Measurements from ENCODE around the gene PDLIM5.

Gene PDLIM5

GRCh38 chr4:94530073-94530472 lies 78.3 kb downstream of the PDLIM5 start:
- DNase-seq (ENCODE audit: low read depth), result no peak
- no peak for TF ChIP-seq CTCF (IDR thresholded peaks at IDR 0.05; ENCODE audit: low read depth, low read length, missing control alignments)
- H3K4me3 ChIP-seq (ENCODE audit: low read depth, low read length), result no peak overlapping the region

GRCh38 chr4:94531991-94532789 lies 80.4 kb downstream of the PDLIM5 start:
- TF ChIP-seq CTCF (IDR thresholded peaks at IDR 0.05; ENCODE audit: low read depth, low read length, missing control alignments), result no peak
- DNase-seq (ENCODE audit: low read depth), result no peak

DNA sequence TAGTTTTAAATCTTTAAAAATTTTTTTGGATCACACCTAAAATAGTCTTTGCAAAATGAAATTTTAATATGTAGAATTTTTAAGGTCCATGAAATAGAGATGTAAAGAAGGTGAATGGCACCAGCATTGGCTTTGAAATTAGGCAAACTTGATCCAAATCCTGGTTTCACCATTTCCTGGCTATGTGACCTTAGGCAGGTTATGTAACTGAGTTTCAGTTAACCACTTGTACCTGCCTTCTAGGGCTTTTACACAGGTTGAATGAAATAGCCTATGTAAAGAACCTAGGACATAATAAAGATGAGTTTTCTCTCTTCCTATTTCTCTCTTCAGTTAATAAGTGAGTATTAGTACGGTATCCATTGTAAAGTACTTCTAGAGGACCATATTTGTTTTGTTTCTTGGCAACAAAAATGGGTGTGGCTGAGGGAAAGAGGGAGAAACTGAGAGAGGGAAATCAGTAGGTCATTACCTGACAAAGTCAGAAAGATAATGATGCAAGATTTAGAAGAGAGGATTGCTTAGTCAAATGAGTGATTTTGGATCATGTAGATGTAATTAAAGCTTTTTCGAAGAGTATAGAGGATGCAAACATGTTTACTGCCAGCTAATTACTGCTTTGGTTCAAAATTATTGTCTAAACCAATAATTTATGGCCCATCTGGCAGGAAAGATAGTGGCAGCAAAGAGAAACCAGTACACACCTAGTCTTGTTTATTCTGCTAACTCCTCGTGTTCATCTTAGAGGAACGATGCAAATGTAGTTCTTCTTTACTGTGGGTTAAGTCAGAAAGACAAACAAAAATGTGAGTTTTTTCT lies 81.9 kb downstream of the PDLIM5 start:
- no peak for TF ChIP-seq CTCF (IDR thresholded peaks at IDR 0.05; ENCODE audit: low read depth, low read length, missing control alignments)
- DNase-seq (ENCODE audit: low read depth), result no peak
- H3K4me3 ChIP-seq (ENCODE audit: low read depth, low read length), result no peak overlapping the region; the same call in 1 of the 2 replicates

More at GRCh38 chr4:94531991-94532789, 80.4 kb downstream of the PDLIM5 start:
- H3K4me3 ChIP-seq (ENCODE audit: low read depth, low read length), result no peak overlapping the region

GRCh38 chr4:94534401-94535312 lies 82.9 kb downstream of the PDLIM5 start:
- no peak for TF ChIP-seq CTCF (IDR thresholded peaks at IDR 0.05; ENCODE audit: low read depth, low read length, missing control alignments)
- no peak overlapping the region; the same call in 1 of the 2 replicates for H3K4me3 ChIP-seq (ENCODE audit: low read depth, low read length)
- peak; percentile 47 for DNase-seq (ENCODE audit: low read depth)

DNA sequence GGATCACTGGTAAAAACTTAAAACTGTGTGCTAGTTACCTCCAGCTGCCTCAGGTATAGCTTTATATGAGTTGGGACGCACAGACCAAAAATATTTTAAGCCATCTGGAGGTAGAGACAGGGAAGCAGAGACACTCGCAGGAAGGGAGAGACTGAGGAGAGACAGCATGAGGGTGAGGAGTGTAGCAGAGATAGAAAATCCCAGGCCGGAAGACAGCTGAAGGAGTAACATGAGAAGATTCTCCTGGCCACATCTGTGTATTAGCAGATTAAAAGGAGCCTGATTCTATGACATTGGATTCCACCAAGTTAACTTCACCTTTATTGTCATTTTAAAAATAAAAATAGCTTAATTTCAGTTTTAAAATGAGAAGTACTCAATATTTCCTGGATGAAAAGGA lies 84.3 kb downstream of the PDLIM5 start:
- no peak for TF ChIP-seq CTCF (IDR thresholded peaks at IDR 0.05; ENCODE audit: low read depth, low read length, missing control alignments)
- no peak for DNase-seq (ENCODE audit: low read depth)
- no peak overlapping the region for H3K4me3 ChIP-seq (ENCODE audit: low read depth, low read length)

- DNase-seq (ENCODE audit: low read depth), result no peak
- no peak overlapping the region for H3K4me3 ChIP-seq (ENCODE audit: low read depth, low read length)
- no peak for TF ChIP-seq CTCF (IDR thresholded peaks at IDR 0.05; ENCODE audit: low read depth, low read length, missing control alignments)
Measured at GRCh38 chr4:94536649-94537469, 85.1 kb downstream of the PDLIM5 start.

Data from GM12864 (cell line).